ENCODE data around the gene CCDC85C. TPM values are rescaled to one million over a fixed set of nuclear protein-coding genes. Genes with fewer than 3 reads are reported as not detected.

Gene CCDC85C
- total RNA-seq, 1 experiment from 2014 or later: 19.4 TPM

- DNase-seq (ENCODE audit: low read depth): no peak
Observed at GRCh38 chr14:99511421-99512109, 92.4 kb downstream of the CCDC85C start.

DNA sequence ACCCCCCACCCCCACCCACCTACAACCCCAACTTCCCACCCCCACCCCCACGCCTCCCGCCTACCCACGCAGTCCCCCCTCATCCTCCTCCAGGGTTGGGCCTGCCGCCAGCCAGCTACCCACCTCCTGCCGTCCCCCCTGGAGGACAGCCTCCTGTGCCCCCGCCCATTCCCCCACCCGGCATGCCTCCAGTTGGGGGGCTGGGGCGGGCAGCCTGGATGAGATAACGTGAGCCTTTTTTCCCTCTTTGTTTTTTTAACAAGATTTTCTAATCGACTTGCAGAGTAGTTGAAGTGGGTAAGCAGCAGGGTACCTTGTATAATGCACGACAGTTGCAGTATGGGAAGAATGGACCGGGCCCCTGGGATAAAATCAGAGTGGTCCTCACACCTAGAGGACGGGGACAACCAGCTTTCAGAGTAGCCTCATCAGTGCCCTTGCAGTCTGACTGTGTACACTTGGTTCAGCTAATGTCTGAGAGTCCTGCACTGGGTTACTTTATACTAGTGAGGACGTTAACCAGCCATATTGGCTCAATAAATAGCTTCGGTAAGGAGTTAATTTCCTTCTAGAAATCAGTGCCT, 93.4 kb downstream of the CCDC85C start:
- DNase-seq (ENCODE audit: low read depth): no peak

- DNase-seq (ENCODE audit: low read depth): no peak
Observed at GRCh38 chr14:99509871-99510555, 94.0 kb downstream of the CCDC85C start.

DNA sequence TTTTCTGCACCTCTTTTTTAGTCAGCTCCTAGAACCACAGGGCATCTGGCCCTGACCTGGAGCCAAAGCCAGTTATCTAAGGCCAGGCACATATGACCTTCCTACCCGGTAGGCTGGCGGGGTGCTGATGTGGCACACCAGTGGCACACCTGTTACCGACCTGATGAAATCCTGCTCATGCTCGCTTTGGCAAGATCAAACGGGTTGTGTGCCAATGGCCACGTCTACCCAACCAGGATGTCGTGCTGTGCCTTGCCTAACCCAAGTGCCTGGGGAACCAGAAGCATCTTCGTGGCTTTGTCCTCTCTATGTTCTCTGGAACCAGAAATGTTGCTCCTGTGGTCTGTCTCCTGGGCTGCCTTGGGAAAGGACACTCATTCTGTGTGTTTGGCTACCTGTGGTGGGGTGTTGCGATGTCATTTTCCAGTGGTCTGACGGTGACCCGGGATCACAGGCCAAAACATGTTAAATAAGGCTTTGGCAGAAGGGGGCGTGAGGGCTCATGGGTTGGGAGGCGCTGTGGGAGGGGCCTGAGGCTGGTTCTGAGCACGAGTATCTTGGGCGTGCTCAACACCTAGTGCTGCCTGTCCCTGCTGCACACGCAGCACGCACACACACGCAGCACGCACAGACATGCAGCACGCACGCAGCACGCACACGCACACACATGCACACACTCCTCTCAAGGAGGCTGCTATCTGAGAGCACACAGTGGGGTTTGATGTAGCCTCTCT, 94.9 kb downstream of the CCDC85C start:
- no peak for DNase-seq (ENCODE audit: low read depth)

GRCh38 chr14:99507860-99508640, 96.0 kb downstream of the CCDC85C start:
- no peak for DNase-seq (ENCODE audit: low read depth)

- no peak for DNase-seq (ENCODE audit: low read depth)
Observed at GRCh38 chr14:99506276-99506675, 97.7 kb downstream of the CCDC85C start.

- no peak for DNase-seq (ENCODE audit: low read depth)
Observed at GRCh38 chr14:99505089-99505488, 98.9 kb downstream of the CCDC85C start.

GRCh38 chr14:99503848-99504453, 100.1 kb downstream of the CCDC85C start:
- no peak for DNase-seq (ENCODE audit: low read depth)

- no peak for DNase-seq (ENCODE audit: low read depth)
Observed at GRCh38 chr14:99502989-99503421, 101.0 kb downstream of the CCDC85C start.

DNA sequence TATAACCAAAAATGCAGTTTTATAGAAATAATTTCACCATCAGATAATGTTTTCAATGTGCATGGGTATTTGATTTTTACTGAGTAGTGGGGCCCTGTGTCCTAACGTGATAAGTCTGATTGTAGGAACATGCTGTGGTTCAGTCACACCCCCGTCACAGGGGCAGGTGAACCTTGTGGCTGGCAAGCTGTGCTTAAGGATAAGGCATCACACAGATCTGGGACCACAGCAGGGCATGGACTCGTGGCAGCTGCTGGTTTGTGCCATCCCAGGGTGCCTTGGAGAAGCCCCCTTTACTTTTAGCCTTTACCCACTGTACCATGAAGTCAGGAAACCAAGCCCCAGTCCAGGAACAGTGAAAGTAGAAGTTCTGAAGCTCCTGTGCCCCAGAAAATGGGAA, 106.1 kb downstream of the CCDC85C start:
- no peak for DNase-seq (ENCODE audit: low read depth)

GRCh38 chr14:99497341-99497740, 106.7 kb downstream of the CCDC85C start:
- no peak for DNase-seq (ENCODE audit: low read depth)

DNA sequence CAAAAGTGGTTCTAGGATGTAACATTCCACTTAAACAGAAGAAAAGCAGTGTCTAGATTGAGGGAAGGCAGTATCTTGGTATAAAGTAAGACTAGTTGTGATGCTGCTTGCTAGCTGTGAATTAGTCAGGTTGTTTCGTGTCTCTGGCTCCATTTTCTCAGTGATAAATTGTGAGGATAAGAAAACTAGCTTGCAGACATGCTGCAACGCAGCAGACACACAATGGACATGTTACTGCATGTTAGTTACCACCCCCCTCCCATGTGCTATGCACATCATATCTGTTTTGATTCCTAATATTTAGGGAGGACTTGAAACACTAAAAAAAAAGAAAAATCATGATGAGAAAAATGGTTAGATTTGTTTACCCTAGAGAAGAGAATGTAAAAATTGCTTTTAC, 119.9 kb downstream of the CCDC85C start:
- no peak for DNase-seq (ENCODE audit: low read depth)

DNA sequence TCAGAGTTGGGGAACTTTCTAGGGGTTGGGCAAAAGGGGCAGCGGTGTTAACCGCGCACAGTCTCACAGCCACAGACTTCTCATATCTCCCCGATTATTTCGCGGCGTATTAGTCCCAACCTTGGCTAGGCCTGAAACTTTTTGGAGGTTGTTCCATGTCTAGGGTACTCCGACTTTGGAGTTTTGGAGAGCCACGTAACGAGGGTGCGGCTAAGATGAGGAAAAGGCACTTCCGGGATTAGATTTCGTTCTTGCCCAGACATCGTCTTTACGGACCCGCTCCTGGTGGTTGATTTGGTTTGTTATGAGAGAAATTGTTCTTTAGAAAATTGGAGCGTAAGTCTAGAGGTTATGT, 122.3 kb downstream of the CCDC85C start:
- peak; percentile 39 for DNase-seq (ENCODE audit: low read depth)

DNA sequence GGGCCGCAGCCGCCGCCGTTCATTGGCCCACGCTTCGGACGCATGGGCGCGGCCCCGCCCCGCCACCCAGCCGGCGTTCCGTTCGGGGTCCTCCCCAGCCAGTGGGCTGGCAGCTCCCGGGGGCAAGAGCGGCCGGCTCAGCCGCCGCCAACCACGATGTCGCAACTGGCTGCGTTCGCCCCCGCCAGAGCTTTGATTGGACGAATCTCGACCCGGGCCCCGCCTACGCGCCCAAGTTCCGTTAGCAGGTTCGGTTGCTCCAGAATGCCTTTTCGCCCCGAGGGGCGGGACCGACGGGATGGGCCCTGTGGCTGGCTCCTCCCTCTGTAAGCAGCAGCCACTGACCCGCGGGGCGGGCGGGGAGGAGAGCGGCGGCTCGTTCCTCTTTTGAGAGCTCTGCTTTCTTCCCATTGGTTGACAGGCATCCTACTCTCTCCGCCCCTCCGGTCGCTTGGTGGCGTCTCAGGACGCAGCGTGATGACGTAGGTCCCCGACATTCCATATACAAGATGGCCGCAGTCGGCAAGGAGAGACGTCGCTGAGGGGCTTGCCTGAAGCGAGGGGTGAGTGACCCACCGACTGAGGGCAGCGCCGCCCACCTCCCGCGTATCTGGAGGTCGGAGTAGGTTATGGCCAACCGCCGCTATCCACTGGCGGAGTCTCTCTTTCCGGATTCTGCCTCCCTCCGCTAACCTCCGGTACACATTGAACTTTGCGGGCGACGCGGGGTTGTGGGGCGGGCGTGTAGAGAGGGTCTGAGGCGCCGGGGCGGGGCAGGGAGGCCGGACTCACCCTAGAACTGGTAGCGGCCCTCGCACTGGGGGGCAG, 122.9 kb downstream of the CCDC85C start, which contains the start of gene CCNK:
Gene CCNK (plus strand): TSS at position 493 of the 828 bp plus-strand sequence. CDS start 11,269 bp downstream, outside the sequence.
- DNase-seq (ENCODE audit: low read depth): peak; percentile 100

- peak; percentile 70 for DNase-seq (ENCODE audit: low read depth)
Observed at GRCh38 chr14:99479906-99480869, 123.8 kb downstream of the CCDC85C start, which contains the start of gene SETD3. TSS of gene SETD3 (minus strand) at chr14:99480859. CDS start at chr14:99465805, 15,054 bp downstream.

GRCh38 chr14:99479160-99479905, 124.7 kb downstream of the CCDC85C start:
- DNase-seq (ENCODE audit: low read depth): no peak

- no peak for DNase-seq (ENCODE audit: low read depth)
Observed at GRCh38 chr14:99478128-99478527, 125.9 kb downstream of the CCDC85C start.

DNA sequence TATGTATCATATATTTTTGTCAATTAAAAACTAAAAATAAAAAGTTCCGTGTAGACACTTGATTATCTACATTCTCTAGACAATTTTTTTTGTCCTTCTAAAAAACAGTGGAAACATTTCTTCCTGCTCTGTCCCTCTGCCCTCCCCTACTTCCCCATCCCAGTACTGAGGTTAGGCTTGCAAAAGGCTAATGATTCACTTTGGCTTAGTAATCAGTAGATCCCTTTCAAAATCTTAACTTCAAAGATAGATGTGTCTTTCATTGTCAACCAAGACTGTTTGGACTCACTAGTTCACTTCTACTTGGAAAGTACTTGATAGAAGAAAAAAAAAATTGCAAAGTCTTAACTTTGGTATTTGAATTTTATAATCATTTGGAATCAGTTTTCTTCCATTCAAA, 127.1 kb downstream of the CCDC85C start:
- no peak for DNase-seq (ENCODE audit: low read depth)

All from Daoy (cell line).